Fibroblast of the conjunctiva (primary cell): ENCODE data around the gene FAM107B.

Experiments used
- DNase-seq: peaks from one replicate; pipeline ENCODE4 v3.0.0-alpha.2; 2010; ENCODE audit warnings: low read depth

The FAM107B gene

DNA sequence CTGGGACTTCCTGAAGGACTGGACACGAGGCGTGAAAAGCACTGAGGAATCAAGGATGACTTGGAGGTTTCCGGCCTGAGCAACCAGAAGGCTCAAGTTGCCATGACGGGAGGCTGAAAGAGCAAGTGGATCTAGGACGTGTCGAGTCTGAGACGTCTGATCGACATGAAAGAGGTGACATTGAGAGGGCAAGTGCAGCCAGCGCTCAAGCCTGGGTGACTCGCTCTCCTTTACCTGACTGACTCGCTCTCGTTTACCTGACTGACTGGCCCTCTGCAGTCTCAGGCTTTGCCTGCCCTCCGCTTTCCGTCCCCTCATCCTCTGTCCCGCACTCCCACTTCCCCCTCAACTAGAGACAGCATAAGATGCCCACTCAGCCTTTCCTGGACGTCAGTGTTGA, 241.4 kb downstream of the FAM107B start:
- DNase-seq: no peak

GRCh38 chr10:14532473-14533251, 242.0 kb downstream of the FAM107B start:
- DNase-seq: no peak

- no peak for DNase-seq
These were observed 242.7 kb downstream of the FAM107B start for GRCh38 chr10:14531974-14532373.

DNA sequence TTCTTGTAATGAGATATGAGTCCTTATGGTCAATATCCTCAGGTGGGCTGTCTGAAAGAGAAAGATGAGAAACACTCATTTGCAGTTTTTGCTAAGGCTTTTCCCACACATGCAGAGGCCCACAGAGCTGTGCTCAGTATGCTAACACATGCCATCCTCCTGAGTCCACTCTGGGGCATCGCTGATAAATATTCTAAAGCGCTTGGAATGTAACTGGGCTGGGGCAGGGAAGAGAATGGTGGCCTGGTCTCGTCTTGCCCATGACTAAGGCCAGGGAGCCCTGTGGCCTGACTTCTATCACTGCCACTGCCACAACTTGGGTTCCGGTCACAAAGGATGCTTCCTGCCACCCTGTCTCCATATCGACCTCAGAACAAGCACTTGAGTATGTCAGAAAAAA, 244.2 kb downstream of the FAM107B start:
- DNase-seq: no peak

GRCh38 chr10:14529351-14529750, 245.3 kb downstream of the FAM107B start:
- no peak for DNase-seq

DNA sequence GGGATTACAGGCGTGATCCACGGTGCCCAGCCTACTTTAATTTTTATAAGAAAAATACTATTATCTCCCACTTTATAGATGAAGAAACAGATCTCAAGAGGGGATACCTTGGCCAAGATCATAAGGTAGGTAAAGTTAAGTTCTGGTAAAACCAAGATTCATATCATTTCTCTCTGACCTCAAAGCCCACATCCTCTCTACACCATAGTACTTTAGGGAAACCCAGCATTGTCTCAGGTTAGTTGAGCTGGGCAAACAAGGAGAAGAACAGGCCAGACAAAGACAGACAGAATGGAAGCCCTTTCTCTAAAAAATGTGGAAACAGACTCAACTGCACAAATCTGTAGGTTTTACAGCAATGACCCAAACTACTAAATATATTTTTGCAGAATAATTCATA, 246.2 kb downstream of the FAM107B start:
- no peak for DNase-seq

GRCh38 chr10:14527915-14528314, 246.8 kb downstream of the FAM107B start:
- DNase-seq: no peak

GRCh38 chr10:14527134-14527844, 247.4 kb downstream of the FAM107B start:
- no peak for DNase-seq

DNA sequence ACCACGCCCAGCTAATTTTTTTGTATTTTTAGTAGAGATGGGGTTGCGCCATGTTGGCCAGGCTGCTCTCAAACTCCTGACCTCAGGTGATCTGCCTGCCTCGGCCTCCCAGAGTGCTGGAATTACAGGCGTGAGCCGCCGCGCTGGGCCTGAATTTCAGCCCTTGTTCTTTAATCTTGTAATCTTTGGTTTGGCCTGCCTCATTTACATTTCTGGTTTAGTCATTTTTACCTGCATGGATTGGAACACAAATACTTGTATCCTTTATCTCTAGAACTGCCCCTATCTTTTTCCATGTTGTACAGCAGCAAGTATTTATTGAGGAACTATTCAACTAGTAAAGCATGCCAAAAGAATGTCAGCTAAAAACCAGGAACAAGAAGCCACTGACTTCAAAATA, 248.4 kb downstream of the FAM107B start:
- DNase-seq: no peak

DNA sequence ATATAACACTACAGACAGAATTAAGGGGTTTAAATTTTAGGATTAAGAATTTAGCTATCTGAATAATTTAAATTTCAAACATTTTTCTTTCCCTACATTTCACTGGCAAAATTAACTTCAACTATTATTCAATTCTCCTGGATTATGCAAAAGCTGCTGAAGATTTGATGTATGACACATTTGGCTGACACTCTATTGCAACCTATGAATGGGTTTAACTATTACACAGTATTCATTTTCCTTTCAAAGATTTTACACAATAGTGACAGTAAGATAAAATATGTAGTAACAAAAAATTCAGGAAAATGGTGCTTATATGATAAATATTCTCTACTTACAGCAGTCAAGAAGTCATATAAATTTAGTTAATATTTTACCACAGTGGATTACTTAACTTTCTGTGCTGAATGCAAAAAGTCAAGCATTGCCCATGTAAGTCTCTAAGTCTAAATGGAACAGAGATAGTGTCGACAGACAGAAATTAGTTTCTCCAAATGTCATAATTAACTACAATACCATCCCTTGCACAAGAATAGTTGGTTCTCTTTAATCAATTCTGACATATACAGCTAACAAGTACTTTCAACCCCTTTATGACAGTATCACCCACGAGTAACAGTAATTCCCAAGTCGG, 249.9 kb downstream of the FAM107B start:
- DNase-seq: no peak

DNA sequence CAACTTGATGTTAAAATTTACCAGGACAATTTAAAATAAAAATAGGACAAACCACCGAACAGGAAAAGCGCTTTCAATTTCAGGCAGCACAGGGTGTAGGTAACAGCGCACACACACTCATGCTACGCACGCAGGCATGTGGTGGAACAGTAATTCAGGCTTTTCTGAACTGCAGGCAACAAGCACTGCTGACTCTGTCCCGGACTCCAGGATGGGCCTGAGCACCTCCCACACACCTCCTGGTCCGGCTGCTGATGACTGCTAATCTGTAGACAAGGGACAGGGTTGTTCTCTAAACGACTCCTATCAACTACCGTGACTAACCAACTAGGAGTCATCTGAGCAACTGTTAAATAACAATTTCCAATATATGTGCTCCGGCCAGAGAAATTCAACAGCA, 251.4 kb downstream of the FAM107B start:
- no peak for DNase-seq

- no peak for DNase-seq
These were observed 254.9 kb downstream of the FAM107B start for GRCh38 chr10:14519785-14520184.

GRCh38 chr10:14518149-14518548, 256.5 kb downstream of the FAM107B start:
- no peak for DNase-seq

DNA sequence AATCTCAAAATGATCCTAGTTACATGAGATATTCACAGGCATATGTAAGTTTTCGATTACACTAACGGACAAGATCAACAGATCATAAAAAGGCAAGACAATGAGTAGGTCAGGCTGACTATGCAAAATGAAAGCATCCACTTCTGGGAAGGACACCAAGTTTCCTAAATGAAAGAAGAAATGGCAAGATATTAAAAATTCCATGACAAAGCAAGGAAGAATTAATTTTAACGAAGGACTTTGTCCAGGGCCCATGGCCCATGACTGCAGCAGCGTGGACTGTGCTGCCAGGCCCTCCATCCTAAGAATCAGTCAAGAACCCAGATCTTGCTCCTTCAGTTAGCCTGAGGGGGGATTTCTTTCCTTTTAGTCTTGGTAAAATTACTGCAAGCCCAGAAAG, 261.6 kb downstream of the FAM107B start:
- no peak for DNase-seq

DNA sequence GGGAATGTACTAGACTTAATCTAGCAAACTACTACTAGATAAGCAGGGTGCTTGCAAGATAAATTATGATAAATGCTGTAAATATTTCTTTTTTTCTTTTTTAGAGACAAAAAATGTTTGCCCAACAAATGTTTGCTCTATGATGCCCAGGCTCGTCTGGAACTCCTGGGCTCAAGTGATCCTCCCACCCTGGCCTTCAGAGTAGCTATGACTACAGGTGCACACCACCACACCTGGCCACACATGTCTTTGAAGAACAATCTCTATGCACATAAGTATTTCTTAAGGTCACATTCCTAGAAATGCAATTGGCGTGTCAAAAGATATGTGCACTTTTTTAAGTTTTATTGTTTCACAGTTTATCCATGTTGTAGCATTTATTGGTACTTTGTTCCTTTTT, 264.4 kb downstream of the FAM107B start:
- DNase-seq: no peak

GRCh38 chr10:14508725-14509124, 266.0 kb downstream of the FAM107B start:
- peak; percentile 23 for DNase-seq

- no peak for DNase-seq
These were observed 266.9 kb downstream of the FAM107B start for GRCh38 chr10:14507781-14508180.

DNA sequence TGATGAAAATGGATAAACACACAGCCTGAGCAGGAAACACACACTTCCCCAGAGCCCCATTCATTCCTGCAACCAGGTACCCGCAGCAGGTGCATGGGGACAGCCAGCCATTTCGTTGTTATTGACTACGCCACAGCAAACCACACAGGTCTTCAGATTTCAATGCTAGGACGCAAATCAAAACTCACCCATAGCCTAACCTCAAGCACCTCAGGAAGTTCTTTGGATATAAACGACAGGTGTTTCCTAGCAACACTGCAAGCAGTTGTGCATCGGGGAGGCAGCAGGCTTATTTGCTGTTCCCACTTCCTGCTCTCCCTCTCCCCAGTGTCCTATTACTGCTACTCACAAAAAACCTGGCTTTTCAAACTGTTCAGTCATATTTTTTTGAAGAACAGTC, 267.5 kb downstream of the FAM107B start:
- no peak for DNase-seq

DNA sequence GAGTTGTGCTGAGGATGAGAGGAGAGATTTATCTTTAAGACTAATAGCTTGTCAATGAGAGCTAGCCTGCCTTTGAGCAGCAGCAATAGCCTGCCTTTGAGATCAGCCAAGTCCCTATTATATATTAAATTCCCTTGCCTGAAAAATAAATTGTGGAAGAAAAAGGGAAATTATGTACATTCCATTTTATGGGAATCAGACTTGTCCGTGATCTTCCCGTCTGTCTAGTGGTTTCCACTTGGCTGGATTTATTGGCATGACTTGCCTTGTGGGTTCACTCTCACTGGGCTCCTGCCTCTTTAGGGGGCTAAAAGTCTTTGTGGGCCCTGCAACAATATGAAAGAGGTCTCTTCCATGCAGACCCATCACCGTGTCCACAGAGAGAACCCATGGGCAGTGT, 272.3 kb downstream of the FAM107B start:
- DNase-seq: no peak

DNA sequence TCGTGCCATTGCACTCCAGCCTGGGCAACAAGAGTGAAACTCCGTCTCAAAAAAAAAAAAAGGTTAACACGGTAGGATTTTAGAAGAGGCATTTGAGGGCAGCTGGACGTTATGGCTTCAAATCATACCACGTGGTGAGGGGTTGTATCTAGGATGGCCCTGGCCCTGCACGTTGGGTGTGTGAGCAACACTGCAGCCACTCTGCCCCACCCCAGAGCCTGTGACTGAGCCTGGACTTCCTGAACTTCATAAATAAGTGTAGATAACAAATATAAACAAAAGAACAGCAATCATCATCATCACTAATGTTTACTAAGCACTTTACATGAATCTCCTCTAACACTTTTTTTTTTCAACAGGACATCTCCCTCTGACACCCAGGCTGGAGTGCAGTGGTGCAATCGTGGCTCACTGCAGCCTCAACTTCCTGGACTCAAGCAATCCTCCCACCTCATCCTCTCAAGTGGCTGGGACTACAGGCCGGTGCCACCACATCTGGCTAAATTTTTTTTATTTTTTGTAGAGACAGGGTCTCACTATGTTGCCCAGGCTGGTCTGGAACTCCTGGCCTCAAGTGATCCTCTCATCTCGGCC, 274.4 kb downstream of the FAM107B start:
- DNase-seq: no peak

GRCh38 chr10:14499601-14499904, 275.1 kb downstream of the FAM107B start:
- DNase-seq: no peak

GRCh38 chr10:14498326-14498725, 276.4 kb downstream of the FAM107B start:
- no peak for DNase-seq

- DNase-seq: no peak
These were observed 282.9 kb downstream of the FAM107B start for GRCh38 chr10:14491811-14492210.
